HepG2 (cell line): ENCODE results near the gene UTF1. TPM values are rescaled to one million over a fixed set of nuclear protein-coding genes. Genes with fewer than 3 reads are reported as not detected.
A peak's percentile ranks its signal among the peaks of the same experiment; 100 is the strongest.

Experiments
- ATAC-seq: fragments of 200-7000 bp; cut with Tn5 transposase; 3 replicates; pipeline ENCODE4 v1.9.1; 2020; ENCODE audit warnings: mild to moderate bottlenecking, moderate library complexity
- BruUV-seq: library from RNA; stranded (reverse); fragments of 400-500 nt; replicated peaks from 2 replicates; lab custom pipeline; 2021; lab: Mats Ljungman, UMichigan
- CTCF ChIA-PET: fragments of 300-600 bp; formaldehyde crosslinking; extraction: SDS; loops from one replicate; lab custom pipeline; 2021; ENCODE audit warnings: low total read pairs, inconsistent platforms, low intra/inter-chr PET ratio; lab: Yijun Ruan, JAX
- POLR2A ChIA-PET: fragments of 350-600 bp; sonication (Branson Sonifier 250); formaldehyde crosslinking; loops from one replicate; lab custom pipeline; 2020; ENCODE audit warnings: antibody characterized with exemption, inconsistent platforms; lab: Yijun Ruan, JAX
- DNase-seq: peaks from one replicate; pipeline ENCODE4 v3.0.0-alpha.2; 2015; ENCODE audit warnings: low spot score
- FAIRE-seq: peaks from 3 replicates; lab custom pipeline; 2011; peaks lifted over from hg19 to GRCh38; lab: Jason Lieb, UNC
- H2AFZ ChIP-seq: one replicate; pipeline ENCODE4 v1.6.1; 2011; ENCODE audit warnings: low read length, inconsistent platforms
- H3K27ac ChIP-seq: fragments of 300-600 bp; 3 replicates; pipeline ENCODE4 v1.8.0; 2011; ENCODE audit warnings: mixed run types, mild to moderate bottlenecking, mixed read lengths, low read length, inconsistent platforms; ENCODE audit not compliant: insufficient read depth; ENCODE audit errors: extremely low read length
- H3K27me3 ChIP-seq, 2 experiments: fragments of 200-600 bp in 1 of 2; 2 replicates in 1 of 2; 3 replicates in 1 of 2; pipeline versions ENCODE4 v1.6.0 to v1.8.0; 2011; ENCODE audit warnings: low read length in 2 of 2, mild to moderate bottlenecking in 2 of 2, moderate library complexity in 2 of 2, inconsistent platforms in 1 of 2; ENCODE audit not compliant: insufficient read depth in 2 of 2, control insufficient read depth in 1 of 2
- H3K36me3 ChIP-seq, 2 experiments: fragments of 200-600 bp in 1 of 2; replicated peaks in 1 of 2; 2 replicates in 1 of 2; 3 replicates in 1 of 2; pipeline versions ENCODE4 v1.5.1 to v1.8.0; 2011; ENCODE audit warnings: low read length in 2 of 2, inconsistent platforms in 1 of 2; ENCODE audit not compliant: insufficient read depth in 2 of 2, control insufficient read depth in 1 of 2
- H3K4me1 ChIP-seq: 2 replicates; pipeline ENCODE4 v1.5.1; 2012; ENCODE audit warnings: low read length, inconsistent platforms; ENCODE audit not compliant: insufficient read depth
- H3K4me2 ChIP-seq: 2 replicates; pipeline ENCODE4 v1.6.0; 2011; ENCODE audit warnings: low read depth, low read length, inconsistent platforms
- H3K4me3 ChIP-seq, 3 experiments: fragments of 200-600 bp in 1 of 3; sonication (generic), shearing (Covaris generic) in 1 of 3; replicated peaks in 1 of 3; 2 replicates each; pipeline ENCODE4 v1.5.1; 2011 to 2016; ENCODE audit warnings: low read length in 3 of 3, inconsistent platforms in 2 of 3, low read depth in 2 of 3, mild to moderate bottlenecking in 2 of 3, control low read depth in 1 of 3, mixed read lengths in 1 of 3; ENCODE audit not compliant: insufficient read depth in 1 of 3
- H3K79me2 ChIP-seq: one replicate; pipeline ENCODE4 v1.6.1; 2011; ENCODE audit warnings: low read length, inconsistent platforms; ENCODE audit not compliant: insufficient read depth
- H3K9ac ChIP-seq: 2 replicates; pipeline ENCODE4 v1.6.0; 2011; ENCODE audit warnings: mild to moderate bottlenecking, low read depth, low read length, inconsistent platforms; ENCODE audit not compliant: insufficient read depth
- H3K9me3 ChIP-seq: 2 replicates; pipeline ENCODE4 v1.5.1; 2012; ENCODE audit warnings: mild to moderate bottlenecking, low read length
- H4K20me1 ChIP-seq: 2 replicates; pipeline ENCODE4 v1.6.0; 2011; ENCODE audit warnings: inconsistent platforms, mild to moderate bottlenecking, low read length, moderate library complexity; ENCODE audit not compliant: insufficient read depth
- CBX5 ChIP-seq: sonication (generic); formaldehyde crosslinking; IDR thresholded peaks from 2 replicates; pipeline ENCODE4 v1.4.0; 2020; ENCODE audit warnings: missing genetic modification reagents, borderline replicate concordance
- FOXK2 ChIP-seq: fragments of 450-650 bp; IDR thresholded peaks from 2 replicates; pipeline ENCODE4 v1.6.1; 2016
- GABPA ChIP-seq, 2 experiments: IDR thresholded peaks; 2 replicates each; pipeline ENCODE4 v1.6.1; 2011 to 2016; ENCODE audit warnings: low read depth in 2 of 2, low read length in 1 of 2, missing biosample characterization in 1 of 2, missing genetic modification characterization in 1 of 2
- HNRNPL ChIP-seq: fragments of 200-400 bp; formaldehyde crosslinking; IDR thresholded peaks from 2 replicates; pipeline ENCODE4 v1.6.1; 2017; ENCODE audit warnings: mild to moderate bottlenecking, low read depth, low read length
- NFE2 ChIP-seq: sonication (generic); formaldehyde crosslinking; IDR thresholded peaks from 2 replicates; pipeline ENCODE4 v1.4.0; 2020; ENCODE audit warnings: missing genetic modification reagents
- PTBP1 ChIP-seq: fragments of 200-400 bp; formaldehyde crosslinking; IDR thresholded peaks from 2 replicates; pipeline ENCODE4 v1.6.1; 2018; ENCODE audit warnings: low read length, low read depth; ENCODE audit not compliant: poor library complexity, severe bottlenecking
- RELA ChIP-seq: sonication (generic); formaldehyde crosslinking; IDR thresholded peaks from 2 replicates; pipeline ENCODE4 v1.4.0; 2020; ENCODE audit warnings: missing genetic modification reagents
- ZNF451 ChIP-seq: sonication (generic); formaldehyde crosslinking; IDR thresholded peaks from 2 replicates; pipeline ENCODE4 v1.5.0; 2020; ENCODE audit warnings: mild to moderate bottlenecking, missing genetic modification reagents
- ZNF660 ChIP-seq: sonication (generic); formaldehyde crosslinking; IDR thresholded peaks from 2 replicates; pipeline ENCODE4 v1.5.1; 2020; ENCODE audit warnings: mild to moderate bottlenecking, low read depth, missing genetic modification reagents, borderline replicate concordance
- ZNF7 ChIP-seq: IDR thresholded peaks from 2 replicates; pipeline ENCODE4 v1.6.1; 2016; ENCODE audit warnings: missing biosample characterization, missing genetic modification reagents
- WGBS: methylation state at CpG from one replicate; pipeline ENCODE4 v1.1.6; 2017; ENCODE audit warnings: low lambda C conversion rate; 5-methylcytosine and 5-hydroxymethylcytosine counted together
- in situ Hi-C: cut with HindIII; loops from 2 replicates; pipeline ENCODE4 v1.10.0; 2017; ENCODE audit warnings: low pct_unique_long_range_greater_than_20kb; ENCODE audit not compliant: extremely low pct_ligation_motif_present
- intact Hi-C: fragments of 100-400 bp; cut with micrococcal nuclease; formaldehyde crosslinking; loops from one replicate; pipeline ENCODE4 v1.10.0; 2022; ENCODE audit not compliant: unreplicated experiment
- polyA plus RNA-seq, 8 experiments: library from polyadenylated mRNA; depleted of rRNA in 3 of 8; stranded (reverse) in 7 of 8; unstranded in 1 of 8; fragments of >200 nt; fragmentation: Illumina TruSeq in 4 of 8; extraction: Trizol in 4 of 8; gene quantifications; 2 replicates each; pipeline versions ENCODE4 v1.2.1 to v1.2.3, GENCODE V29; 2011 to 2016; ENCODE audit warnings: low read depth in 4 of 8, missing spikeins in 1 of 8, mixed read lengths in 1 of 8; ENCODE audit not compliant: insufficient read depth in 1 of 8
- total RNA-seq, 5 experiments: library from RNA; depleted of rRNA; stranded (reverse); fragments of >200 nt; fragmentation: Illumina TruSeq; extraction: Trizol; gene quantifications; 2 replicates each; pipeline ENCODE4 v1.2.3, GENCODE V29; 2016; ENCODE audit warnings: low read depth in 1 of 5
- TF ChIP-seq, protein P1 (sequence below): fragments of 450-650 bp; IDR thresholded peaks from 2 replicates; pipeline ENCODE4 v1.6.1; 2016
- TF ChIP-seq, protein P2 (sequence below): sonication (generic); formaldehyde crosslinking; IDR thresholded peaks from 2 replicates; pipeline ENCODE4 v1.8.1; 2023; ENCODE audit warnings: mild to moderate bottlenecking, missing genetic modification reagents, borderline replicate concordance

UTF1 gene
- total and polyA plus RNA-seq, 2 of the 13 experiments (the other 11 are each of a cell fraction or from before 2014, with no cell fraction given) = not detected

DNA sequence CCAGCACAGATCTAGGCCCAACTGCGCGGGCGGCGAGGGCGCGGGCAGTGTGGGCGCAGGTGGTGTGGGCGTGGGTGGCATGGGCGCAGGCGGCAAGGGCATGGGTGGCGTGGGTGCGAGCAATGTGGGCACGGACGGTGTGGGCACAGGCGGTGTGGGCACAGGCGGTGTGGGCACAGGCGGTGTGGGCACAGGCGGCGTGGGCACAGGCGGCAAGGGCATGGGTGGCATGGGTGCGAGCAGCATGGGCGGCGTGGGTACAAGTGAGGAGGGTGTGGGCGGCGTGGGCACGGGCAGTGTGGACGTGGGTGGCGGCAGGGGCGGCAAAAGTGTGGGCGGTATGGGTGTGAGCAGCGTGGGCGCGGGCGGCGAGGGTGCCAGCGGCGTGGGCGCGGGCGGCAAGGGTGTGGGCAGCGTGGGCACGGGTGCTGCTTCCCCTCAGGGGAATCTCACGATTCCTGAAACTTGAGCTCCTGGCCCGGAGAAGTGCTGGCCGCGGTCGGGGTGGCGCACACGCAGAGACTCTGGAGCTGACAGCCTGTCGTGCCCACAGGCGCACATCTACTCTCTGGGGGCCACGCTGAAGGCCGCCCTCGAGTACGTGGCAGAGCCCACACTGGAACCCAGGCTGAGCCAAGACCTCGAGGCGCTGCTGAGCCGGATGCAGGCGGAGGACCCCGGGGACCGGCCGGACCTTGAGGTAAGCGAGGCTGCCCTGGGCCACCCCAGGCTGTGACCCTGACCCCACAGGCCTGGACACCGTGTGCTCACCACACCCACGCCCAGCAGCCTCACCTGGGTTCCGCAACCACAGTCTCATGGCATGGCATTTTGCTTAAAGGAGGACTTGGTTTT is 47.0 kb upstream of the UTF1 start:
- Histone ChIP-seq H3K27me3 (peaks cover 8 to 41% of the 10 kb centered on the region in 2 experiments; a peak in 4 of 5 replicates), H3K36me3 (no peaks in the 10 kb centered on the region), H4K20me1 (no peaks in the 10 kb centered on the region), H3K27ac (no peak overlapping the region), H3K9ac (no peak overlapping the region), H3K4me1 (peaks cover 10% of the 10 kb centered on the region; the same call in 1 of the 2 replicates), H3K9me3 (0 out of 2 replicates have a peak, but pooled peaks cover 1% of the 10 kb centered on the region), H2AFZ (no peak overlapping the region), H3K4me3 (no peak overlapping the region), H3K4me2 (no peak overlapping the region), H3K79me2 (no peaks in the 10 kb centered on the region)
- ATAC-seq = no peak
- no TSS peak for BruUV-seq
- CTCF ChIA-PET = no interaction called here
- POLR2A ChIA-PET = no interaction called here
- in situ Hi-C loops = no loop called here
- no peak for FAIRE-seq
- intact Hi-C loops = no loop called here
- WGBS = 60% methylated on average over 45 of the region's 66 CpGs
- TF ChIP-seq HNRNPL (peak; percentile 74), ZNF7 (no peak), CBX5 (CRISPR knock-in tag) (no peak), RELA (CRISPR knock-in tag) (no peak)
- no peak for DNase-seq

DNA sequence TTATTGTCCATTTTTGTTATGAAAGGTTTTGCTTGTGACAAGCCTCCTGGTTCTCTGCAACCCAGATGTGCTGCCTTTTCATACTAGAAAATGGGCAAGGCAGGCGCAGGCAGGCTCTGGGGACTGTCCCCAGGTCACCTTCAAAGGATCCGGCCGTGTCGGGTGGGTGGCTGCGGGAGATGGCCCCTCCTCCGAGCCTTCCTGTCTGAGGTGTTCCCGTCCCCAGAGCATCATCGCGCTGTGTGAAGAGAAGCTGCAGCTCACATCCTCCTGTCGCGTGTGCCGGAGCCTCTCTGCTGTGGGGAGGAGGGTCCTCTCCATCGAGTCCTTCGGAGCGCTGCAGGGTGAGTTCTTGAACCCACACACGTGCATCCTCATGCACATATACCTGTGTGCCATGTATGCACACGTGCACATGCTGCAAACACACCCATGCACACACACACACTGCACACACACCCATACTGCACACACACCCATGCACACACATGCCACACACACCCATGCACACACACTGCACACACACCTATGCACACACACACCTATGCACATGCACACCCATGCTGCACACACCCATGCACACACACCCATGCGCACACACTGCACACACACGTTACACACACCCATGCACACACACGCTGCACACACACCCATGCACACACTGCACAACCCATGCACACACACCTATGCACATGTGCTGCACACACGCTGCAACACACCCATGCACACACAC is 46.2 kb upstream of the UTF1 start:
- TF ChIP-seq, protein P1, sequence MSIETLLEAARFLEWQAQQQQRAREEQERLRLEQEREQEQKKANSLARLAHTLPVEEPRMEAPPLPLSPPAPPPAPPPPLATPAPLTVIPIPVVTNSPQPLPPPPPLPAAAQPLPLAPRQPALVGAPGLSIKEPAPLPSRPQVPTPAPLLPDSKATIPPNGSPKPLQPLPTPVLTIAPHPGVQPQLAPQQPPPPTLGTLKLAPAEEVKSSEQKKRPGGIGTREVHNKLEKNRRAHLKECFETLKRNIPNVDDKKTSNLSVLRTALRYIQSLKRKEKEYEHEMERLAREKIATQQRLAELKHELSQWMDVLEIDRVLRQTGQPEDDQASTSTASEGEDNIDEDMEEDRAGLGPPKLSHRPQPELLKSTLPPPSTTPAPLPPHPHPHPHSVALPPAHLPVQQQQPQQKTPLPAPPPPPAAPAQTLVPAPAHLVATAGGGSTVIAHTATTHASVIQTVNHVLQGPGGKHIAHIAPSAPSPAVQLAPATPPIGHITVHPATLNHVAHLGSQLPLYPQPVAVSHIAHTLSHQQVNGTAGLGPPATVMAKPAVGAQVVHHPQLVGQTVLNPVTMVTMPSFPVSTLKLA = peak; percentile 86
- no peak for TF ChIP-seq NFE2 (CRISPR knock-in tag)
- 0 out of 2 replicates have a peak, but pooled peaks have one; percentile 3 for TF ChIP-seq GABPA (IDR thresholded peaks at IDR 0.05; ENCODE audit: low read depth, low read length)
- TF ChIP-seq GABPA (CRISPR knock-in tag; IDR thresholded peaks at IDR 0.05; ENCODE audit: low read depth) = no peak
- no peak for TF ChIP-seq PTBP1
- no peak for TF ChIP-seq ZNF451 (CRISPR knock-in tag)
- TF ChIP-seq, protein P2, sequence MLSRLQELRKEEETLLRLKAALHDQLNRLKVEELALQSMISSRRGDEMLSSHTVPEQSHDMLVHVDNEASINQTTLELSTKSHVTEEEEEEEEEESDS (CRISPR knock-in tag) = no peak
- TF ChIP-seq ZNF660 = no peak
- TF ChIP-seq FOXK2 = no peak
- FAIRE-seq = no peak
- intact Hi-C loops (no loop called here), in situ Hi-C loops (no loop called here)
- no peaks in the 10 kb centered on the region for H3K9me3 ChIP-seq
- no TSS peak for BruUV-seq
- no peak overlapping the region for H2AFZ ChIP-seq
- H3K36me3 ChIP-seq = no peaks in the 10 kb centered on the region
- peaks cover 11 to 37% of the 10 kb centered on the region in 2 experiments; a peak in 4 of 5 replicates for H3K27me3 ChIP-seq
- peaks cover 10% of the 10 kb centered on the region; the same call in 1 of the 2 replicates for H3K4me1 ChIP-seq
- no peaks in the 10 kb centered on the region for H3K79me2 ChIP-seq
- 45% methylated on average over 12 of the region's 21 CpGs for WGBS
- no peak overlapping the region for H3K4me3 ChIP-seq
- H3K4me2 ChIP-seq = no peak overlapping the region
- H3K9ac ChIP-seq = no peak overlapping the region
- CTCF ChIA-PET = no interaction called here
- H4K20me1 ChIP-seq = no peaks in the 10 kb centered on the region
- no peak overlapping the region for H3K27ac ChIP-seq
- ATAC-seq = no peak
- DNase-seq = no peak
- POLR2A ChIA-PET = no interaction called here
